H1 (cell line): ENCODE measurements around the gene CCDC183. TPM values are rescaled to one million over a fixed set of nuclear protein-coding genes. Genes with fewer than 3 reads are reported as not detected.
"Not testable (repeated sequence)": the region's sequence is repeated elsewhere in the genome, so short reads cannot be mapped to it uniquely, and the experiment has no call there.

ENCODE experiments used
- CTCF ChIA-PET: fragments of 300-600 bp; sonication (Branson Sonifier 250); formaldehyde crosslinking; loops from one replicate; lab custom pipeline; 2021; ENCODE audit not compliant: partially characterized antibody; lab: Charles Lee
- POLR2A ChIA-PET: fragments of 300-600 bp; sonication (Branson Sonifier 250); formaldehyde crosslinking; loops from one replicate; lab custom pipeline; 2021; ENCODE audit warnings: inconsistent platforms; ENCODE audit not compliant: partially characterized antibody; lab: Charles Lee
- DNase-seq, 2 experiments: peaks; one replicate each; pipeline versions ENCODE4 v3.0.0 to v3.0.0-alpha.2; 2010 to 2022; ENCODE audit warnings: low spot score in 2 of 2, low read depth in 1 of 2, mixed read lengths in 1 of 2
- FAIRE-seq: peaks from 2 replicates; lab custom pipeline; 2011; peaks lifted over from hg19 to GRCh38; lab: Jason Lieb, UNC
- H2AFZ ChIP-seq: 2 replicates; pipeline ENCODE4 v1.8.1; 2012; ENCODE audit warnings: low read length, inconsistent platforms
- H2AK5ac ChIP-seq: 2 replicates; pipeline ENCODE4 v1.6.1; 2013; ENCODE audit warnings: low read depth, low read length
- H2BK120ac ChIP-seq: replicated peaks from 2 replicates; pipeline ENCODE3; 2013; ENCODE audit warnings: low read depth, low read length, inconsistent platforms
- H2BK12ac ChIP-seq: 2 replicates; pipeline ENCODE4 v1.6.1; 2013; ENCODE audit warnings: low read depth, low read length
- H2BK15ac ChIP-seq: 2 replicates; pipeline ENCODE4 v1.6.1; 2013; ENCODE audit warnings: low read length
- H2BK20ac ChIP-seq: 2 replicates; pipeline ENCODE4 v1.6.1; 2013; ENCODE audit warnings: low read length
- H2BK5ac ChIP-seq: 2 replicates; pipeline ENCODE4 v1.6.1; 2013; ENCODE audit warnings: low read depth, low read length
- H3K14ac ChIP-seq: 2 replicates; pipeline ENCODE4 v1.6.1; 2013; ENCODE audit warnings: inconsistent platforms; ENCODE audit not compliant: insufficient read length
- H3K18ac ChIP-seq: 2 replicates; pipeline ENCODE4 v1.6.1; 2013; ENCODE audit warnings: low read length; ENCODE audit errors: extremely low read depth
- H3K23ac ChIP-seq: 2 replicates; pipeline ENCODE4 v1.6.1; 2013; ENCODE audit warnings: inconsistent platforms; ENCODE audit not compliant: insufficient read length
- H3K23me2 ChIP-seq: 2 replicates; pipeline ENCODE4 v1.6.1; 2013; ENCODE audit warnings: low read depth, low read length
- H3K27ac ChIP-seq: 2 replicates; pipeline ENCODE4 v1.6.1; 2011; ENCODE audit warnings: low read depth, low read length, inconsistent platforms
- H3K27me3 ChIP-seq, 4 experiments: replicated peaks in 1 of 4; 1 replicate in 1 of 4; 2 replicates in 3 of 4; pipeline versions ENCODE4 v1.6.1 to v1.8.1; 2011 to 2013; ENCODE audit warnings: low read length in 3 of 4, mild to moderate bottlenecking in 3 of 4, inconsistent platforms in 2 of 4, mixed read lengths in 2 of 4, moderate library complexity in 1 of 4; ENCODE audit not compliant: control insufficient read depth in 3 of 4, insufficient read depth in 3 of 4; ENCODE audit errors: extremely low read depth in 1 of 4
- H3K36me3 ChIP-seq, 4 experiments: 2 replicates each; pipeline versions ENCODE4 v1.6.1 to v1.8.1; 2011 to 2013; ENCODE audit warnings: mild to moderate bottlenecking in 4 of 4, low read length in 3 of 4, moderate library complexity in 2 of 4, control low read depth in 1 of 4, inconsistent platforms in 1 of 4; ENCODE audit not compliant: insufficient read depth in 4 of 4, control insufficient read depth in 2 of 4
- H3K4ac ChIP-seq: replicated peaks from 2 replicates; pipeline ENCODE3; 2013; ENCODE audit warnings: low read length, low read depth, mixed read lengths, inconsistent platforms; ENCODE audit not compliant: insufficient read length
- H3K4me1 ChIP-seq, 4 experiments: replicated peaks in 1 of 4; 1 replicate in 1 of 4; 2 replicates in 3 of 4; pipeline versions ENCODE4 v1.6.1 to v1.8.1; 2011 to 2013; ENCODE audit warnings: low read length in 3 of 4, inconsistent platforms in 2 of 4, mixed read lengths in 1 of 4; ENCODE audit not compliant: insufficient read depth in 4 of 4, control insufficient read depth in 3 of 4
- H3K4me2 ChIP-seq, 2 experiments: 2 replicates each; pipeline versions ENCODE4 v1.6.1 to v1.8.1; 2011 to 2013; ENCODE audit warnings: low read depth in 2 of 2, low read length in 2 of 2, control low read depth in 1 of 2, inconsistent platforms in 1 of 2, mild to moderate bottlenecking in 1 of 2; ENCODE audit not compliant: insufficient read depth in 1 of 2
- H3K4me3 ChIP-seq, 4 experiments: fragments of 200-600, 300-600 bp in 1 of 4; sonication (generic), shearing (Covaris generic), sonication (Bioruptor Twin) in 1 of 4; 2 replicates each; pipeline versions ENCODE4 v1.5.1 to v1.8.1; 2011 to 2016; ENCODE audit warnings: low read length in 4 of 4, low read depth in 3 of 4, control low read depth in 2 of 4, inconsistent platforms in 2 of 4, mild to moderate bottlenecking in 2 of 4, mixed read lengths in 1 of 4, moderate library complexity in 1 of 4; ENCODE audit not compliant: insufficient read depth in 2 of 4; ENCODE audit errors: extremely low read depth in 1 of 4
- H3K56ac ChIP-seq: replicated peaks from 2 replicates; pipeline ENCODE3; 2013; ENCODE audit warnings: low read depth, mild to moderate bottlenecking, mixed read lengths, low read length, inconsistent platforms; ENCODE audit not compliant: insufficient read length
- H3K79me1 ChIP-seq: 2 replicates; pipeline ENCODE4 v1.6.1; 2013; ENCODE audit warnings: low read depth, low read length, control low read depth
- H3K79me2 ChIP-seq, 2 experiments: 2 replicates each; pipeline versions ENCODE4 v1.6.1 to v1.8.1; 2012 to 2013; ENCODE audit warnings: low read length in 2 of 2, mild to moderate bottlenecking in 2 of 2, inconsistent platforms in 1 of 2; ENCODE audit not compliant: insufficient read depth in 2 of 2, control insufficient read depth in 1 of 2
- H3K9ac ChIP-seq, 4 experiments: replicated peaks in 1 of 4; 1 replicate in 1 of 4; 2 replicates in 3 of 4; pipeline versions ENCODE4 v1.6.1 to v1.8.1; 2011 to 2013; ENCODE audit warnings: low read depth in 3 of 4, low read length in 3 of 4, control low read depth in 2 of 4, mild to moderate bottlenecking in 2 of 4, moderate library complexity in 2 of 4, inconsistent platforms in 1 of 4; ENCODE audit errors: extremely low read depth in 1 of 4
- H3K9me3 ChIP-seq, 2 experiments: 2 replicates each; pipeline versions ENCODE4 v1.6.1 to v1.8.1; 2012 to 2013; ENCODE audit warnings: mild to moderate bottlenecking in 2 of 2, moderate library complexity in 2 of 2, control low read depth in 1 of 2, inconsistent platforms in 1 of 2, low read depth in 1 of 2, low read length in 1 of 2, mixed read lengths in 1 of 2; ENCODE audit not compliant: insufficient read depth in 2 of 2
- H4K20me1 ChIP-seq, 2 experiments: replicated peaks in 1 of 2; 2 replicates each; pipeline versions ENCODE3 to v1.8.1; 2011 to 2013; ENCODE audit warnings: inconsistent platforms in 2 of 2, low read length in 2 of 2, mild to moderate bottlenecking in 1 of 2; ENCODE audit not compliant: insufficient read depth in 2 of 2, control insufficient read depth in 1 of 2
- H4K5ac ChIP-seq: 2 replicates; pipeline ENCODE4 v1.6.1; 2013; ENCODE audit warnings: low read length, low read depth, mixed read lengths, inconsistent platforms; ENCODE audit not compliant: insufficient read length
- H4K8ac ChIP-seq: 2 replicates; pipeline ENCODE4 v1.8.0; 2013; ENCODE audit warnings: mild to moderate bottlenecking, moderate library complexity, low read length, inconsistent platforms; ENCODE audit not compliant: insufficient read depth; ENCODE audit errors: extremely low read depth
- H4K91ac ChIP-seq: replicated peaks from 2 replicates; pipeline ENCODE3; 2013; ENCODE audit warnings: low read length, mixed read lengths, inconsistent platforms; ENCODE audit not compliant: insufficient read length
- GABPA ChIP-seq: IDR thresholded peaks from 2 replicates; pipeline ENCODE4 v1.6.1; 2011; ENCODE audit warnings: mild to moderate bottlenecking, low read length, moderate library complexity, borderline replicate concordance; ENCODE audit not compliant: insufficient read depth
- MAX ChIP-seq: IDR thresholded peaks from 2 replicates; pipeline ENCODE4 v1.6.1; 2012; ENCODE audit warnings: inconsistent platforms
- PHF8 ChIP-seq: fragments of 200-600 bp; sonication (generic); conservative IDR thresholded peaks from 2 replicates; pipeline ENCODE4 v1.7.1; 2012; ENCODE audit warnings: low read depth, mild to moderate bottlenecking, inconsistent platforms, low read length, moderate library complexity
- POU5F1 ChIP-seq: IDR thresholded peaks from 2 replicates; pipeline ENCODE4 v1.6.1; 2011; ENCODE audit warnings: low read depth, mild to moderate bottlenecking, low read length, moderate library complexity
- TAF7 ChIP-seq: optimal IDR thresholded peaks from 2 replicates; pipeline ENCODE3; 2011; ENCODE audit warnings: low read depth, mild to moderate bottlenecking, inconsistent platforms, low read length, moderate library complexity, borderline replicate concordance
- WGBS, 2 experiments: shearing (Covaris generic) in 1 of 2; methylation state at CpG; one replicate each; pipeline versions ENCODE4 v1.1.6 to v1.1.7; 2013 to 2015; ENCODE audit warnings: low lambda C conversion rate in 2 of 2, mixed read lengths in 2 of 2, inconsistent platforms in 1 of 2, low coverage in 1 of 2, missing lambda C conversion rate in 1 of 2; ENCODE audit not compliant: insufficient replicate concordance in 2 of 2, insufficient coverage in 1 of 2, insufficient read length in 1 of 2; ENCODE audit errors: extremely low coverage in 1 of 2, missing lambda C conversion rate in 1 of 2; 5-methylcytosine and 5-hydroxymethylcytosine counted together
- polyA plus RNA-seq, 7 experiments: library from polyadenylated mRNA; depleted of rRNA in 3 of 7; stranded (reverse) in 5 of 7; unstranded in 2 of 7; fragments of >200 nt in 5 of 7; fragments of 200-250 nt in 2 of 7; gene quantifications; 1 replicate in 5 of 7; 2 replicates in 1 of 7; 4 replicates in 1 of 7; pipeline versions ENCODE4 v1.2.1 to v1.2.3, GENCODE V29; 2011 to 2013; ENCODE audit warnings: missing spikeins in 2 of 7, mixed read lengths in 2 of 7
- total RNA-seq: library from RNA; stranded (reverse); fragmentation: NEBNext Ultra II Directional; extraction: Animal tissue kit (Norgen Biotek cat#: 25700); gene quantifications from 2 replicates; pipeline ENCODE4 v1.2.1, GENCODE V29; 2021

CCDC183 gene
- total and polyA plus RNA-seq, 2 of the 8 experiments (the other 6 are each of a cell fraction or from before 2014, with no cell fraction given): 0.51 to 1.6 TPM

GRCh38 chr9:136787690-136788400 is 8.3 kb upstream of the CCDC183 start (continued):
- TF ChIP-seq GABPA (peak; percentile 50; the same call in 1 of the 2 replicates), POU5F1 (no peak), TAF7 (peak; percentile 38), PHF8 (no peak), MAX (0 out of 2 replicates have a peak, but pooled peaks have one; percentile 22)

GRCh38 chr9:136788644-136789522 is 7.3 kb upstream of the CCDC183 start:
- H2BK15ac ChIP-seq, POLR2A ChIA-PET: not testable (repeated sequence)
- CTCF ChIA-PET: interaction anchor here (0.9 to 4.3 kb wide), 10 partner anchors 9 to 437 kb away, joined by 3 to 37 read pairs (median 4); partner anchors contain the start of gene LCN8

More at GRCh38 chr9:136788644-136789522, 7.3 kb upstream of the CCDC183 start:
- H3K79me1 ChIP-seq, H2AK5ac ChIP-seq, H4K8ac ChIP-seq, H4K91ac ChIP-seq, H2BK20ac ChIP-seq, H3K4me1 ChIP-seq, H3K23ac ChIP-seq, H2BK120ac ChIP-seq, H3K36me3 ChIP-seq, H3K9ac ChIP-seq, H3K4me2 ChIP-seq, H3K4ac ChIP-seq, H3K27me3 ChIP-seq, H3K56ac ChIP-seq, H2AFZ ChIP-seq, DNase-seq, H3K23me2 ChIP-seq, H4K5ac ChIP-seq, H3K79me2 ChIP-seq, H4K20me1 ChIP-seq, H2BK5ac ChIP-seq, H3K27ac ChIP-seq, H3K18ac ChIP-seq, H2BK12ac ChIP-seq, H3K9me3 ChIP-seq, H3K4me3 ChIP-seq, FAIRE-seq, H3K14ac ChIP-seq: not testable (repeated sequence)
- 89% methylated on average over 25 of the region's 27 CpGs; no CpG with 5 or more reads in 1 of the 2 experiments for WGBS, 2 experiments
